Measurements from ENCODE around the gene MARCHF2.

GRCh38 chr19:8377598-8377997 lies 35.5 kb upstream of the MARCHF2 start:
- TF ChIP-seq POLR2AphosphoS5 (IDR thresholded peaks at IDR 0.05; ENCODE audit: low read depth, low read length) (no peak), POLR2A (IDR thresholded peaks at IDR 0.05; ENCODE audit: low read depth, low read length) (no peak), TAF1 (IDR thresholded peaks at IDR 0.05; ENCODE audit: low read depth, low read length) (no peak), PAX5 (IDR thresholded peaks at IDR 0.05; ENCODE audit: insufficient read depth, low read length, severe bottlenecking) (no peak), SPI1 (IDR thresholded peaks at IDR 0.05; ENCODE audit: low read depth, low read length) (no peak)

Measured in GM12891 (cell line).